ENCODE results near the gene NEDD8. TPM values are rescaled to one million over a fixed set of nuclear protein-coding genes. Genes with fewer than 3 reads are reported as not detected.

Gene NEDD8
- total RNA-seq, 4 donors from 2014 or later = 141 to 178 (median 162) TPM

DNA sequence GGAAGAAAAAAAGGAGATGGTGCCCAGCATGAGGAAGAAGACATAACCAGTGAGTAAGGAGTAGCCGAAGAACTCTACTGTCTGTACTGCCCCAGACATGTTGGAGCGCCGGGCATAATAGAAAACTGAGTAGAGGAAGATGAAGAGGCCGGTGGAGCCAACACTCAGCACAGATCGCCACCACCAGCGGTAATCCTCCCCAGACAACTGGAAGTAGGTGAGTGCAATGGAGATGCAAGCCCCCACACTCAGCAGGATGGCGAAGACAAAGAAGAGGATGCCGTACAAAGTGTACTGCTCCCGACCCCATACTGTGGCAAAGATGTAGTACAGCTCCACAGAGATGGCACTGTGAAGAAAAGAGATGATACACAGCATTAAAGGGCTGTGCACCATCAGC is 42.7 kb downstream of the NEDD8 start:
- TF ChIP-seq, protein P1, sequence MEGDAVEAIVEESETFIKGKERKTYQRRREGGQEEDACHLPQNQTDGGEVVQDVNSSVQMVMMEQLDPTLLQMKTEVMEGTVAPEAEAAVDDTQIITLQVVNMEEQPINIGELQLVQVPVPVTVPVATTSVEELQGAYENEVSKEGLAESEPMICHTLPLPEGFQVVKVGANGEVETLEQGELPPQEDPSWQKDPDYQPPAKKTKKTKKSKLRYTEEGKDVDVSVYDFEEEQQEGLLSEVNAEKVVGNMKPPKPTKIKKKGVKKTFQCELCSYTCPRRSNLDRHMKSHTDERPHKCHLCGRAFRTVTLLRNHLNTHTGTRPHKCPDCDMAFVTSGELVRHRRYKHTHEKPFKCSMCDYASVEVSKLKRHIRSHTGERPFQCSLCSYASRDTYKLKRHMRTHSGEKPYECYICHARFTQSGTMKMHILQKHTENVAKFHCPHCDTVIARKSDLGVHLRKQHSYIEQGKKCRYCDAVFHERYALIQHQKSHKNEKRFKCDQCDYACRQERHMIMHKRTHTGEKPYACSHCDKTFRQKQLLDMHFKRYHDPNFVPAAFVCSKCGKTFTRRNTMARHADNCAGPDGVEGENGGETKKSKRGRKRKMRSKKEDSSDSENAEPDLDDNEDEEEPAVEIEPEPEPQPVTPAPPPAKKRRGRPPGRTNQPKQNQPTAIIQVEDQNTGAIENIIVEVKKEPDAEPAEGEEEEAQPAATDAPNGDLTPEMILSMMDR (IDR thresholded peaks at IDR 0.05 in 4 of 5, conservative IDR thresholded peaks at IDR 0.05 in 1 of 5) = no peak
- no peak for TF ChIP-seq POLR2A (IDR thresholded peaks at IDR 0.05)
- no peak overlapping the region for H3K4me3 ChIP-seq
- intact Hi-C loops (cut with DNase I; ENCODE audit: low total_unique reads) = no loop called here
- H3K9me3 ChIP-seq = no peaks in the 10 kb centered on the region
- no peaks in the 10 kb centered on the region for H3K27me3 ChIP-seq
- H3K4me1 ChIP-seq = peaks cover 17 to 20% of the 10 kb centered on the region in 2 donors
- ATAC-seq = no peak
- H3K27ac ChIP-seq = peak overlapping the region; percentile 62 to 90 (median 84)
- in situ Hi-C loops (cut with MboI; ENCODE audit: low sequenced_read_pairs in 4 of 4) = no loop called here
- DNase-seq = no peak
- peaks cover 0 to 51% of the 10 kb centered on the region in 2 donors for H3K36me3 ChIP-seq

DNA sequence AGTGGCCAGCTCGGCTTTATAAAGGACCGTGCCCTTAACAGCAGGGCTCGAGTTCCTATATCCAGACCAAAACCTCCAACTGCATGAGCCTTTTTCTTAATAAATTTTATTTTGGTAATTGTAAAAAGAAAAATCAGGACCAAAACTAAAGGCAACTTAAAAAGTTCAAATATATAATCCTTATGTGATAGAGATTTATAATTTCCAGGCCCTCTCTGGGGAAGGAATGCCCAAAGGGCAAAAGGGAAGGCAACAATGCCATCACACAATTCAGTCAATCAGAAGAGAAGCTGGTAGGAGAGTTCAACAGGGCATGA is 43.1 kb downstream of the NEDD8 start:
- ATAC-seq (no peak), DNase-seq (no peak)
- intact Hi-C loops (cut with DNase I; ENCODE audit: low total_unique reads) (no loop called here), in situ Hi-C loops (cut with MboI; ENCODE audit: low sequenced_read_pairs in 4 of 4) (no loop called here)
- no peak for TF ChIP-seq POLR2A (IDR thresholded peaks at IDR 0.05)
- TF ChIP-seq, protein P1 (IDR thresholded peaks at IDR 0.05 in 4 of 5, conservative IDR thresholded peaks at IDR 0.05 in 1 of 5) = no peak
- H3K27ac ChIP-seq = peak overlapping the region; percentile 62 to 90 (median 84)
- peaks cover 12 to 16% of the 10 kb centered on the region in 2 donors for H3K4me1 ChIP-seq
- H3K27me3 ChIP-seq = no peaks in the 10 kb centered on the region
- peak overlapping the region in 3 of 4 donors; percentile 62 to 84 (median 80) for H3K4me3 ChIP-seq
- no peaks in the 10 kb centered on the region for H3K9me3 ChIP-seq
- peaks cover 0 to 52% of the 10 kb centered on the region in 2 donors for H3K36me3 ChIP-seq

DNA sequence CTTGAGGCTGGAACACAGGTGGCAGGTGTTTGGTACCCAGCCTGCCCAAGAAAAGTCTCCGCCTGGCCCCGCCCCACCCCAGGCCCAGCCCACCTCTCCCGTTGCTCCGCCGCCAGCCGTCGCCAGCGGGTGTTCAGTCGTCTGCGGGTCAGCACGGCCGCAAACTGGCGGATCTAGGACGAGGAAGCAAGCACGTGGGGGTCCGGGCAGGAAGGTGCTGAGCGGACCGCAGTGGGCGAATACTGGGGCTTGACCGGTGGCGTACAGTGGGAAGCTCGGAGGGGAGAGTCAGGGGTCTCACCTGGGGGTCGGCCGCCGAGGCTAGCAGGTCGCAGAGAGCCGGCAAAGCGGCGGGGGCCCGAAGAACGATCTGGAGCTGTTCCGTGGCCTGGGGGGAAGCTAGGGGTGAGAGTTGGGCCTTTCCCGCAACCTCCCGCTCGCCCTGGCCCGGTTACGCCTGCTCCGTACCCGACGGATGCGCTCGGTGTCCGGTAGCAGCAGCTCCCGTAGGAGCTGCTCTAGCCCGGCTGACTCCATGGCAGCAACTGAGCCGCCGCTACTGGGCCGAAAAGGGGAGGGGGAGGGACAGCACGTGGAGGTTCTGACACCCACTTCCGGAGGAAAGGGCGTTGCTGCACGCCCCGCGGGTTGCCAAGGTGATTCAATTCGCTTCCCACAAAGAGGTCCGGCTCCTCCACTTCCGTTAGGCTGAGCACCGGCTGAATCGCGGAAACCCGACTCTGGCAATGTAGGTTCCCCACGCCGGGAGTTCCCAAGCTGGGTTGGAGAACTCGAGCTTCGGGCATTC is 43.7 kb downstream of the NEDD8 start, which contains the start of gene IPO4:
TSS of gene IPO4 (minus strand) at position 566 of the 808 bp plus-strand sequence. CDS start at position 537, 29 bp downstream.
- intact Hi-C loops (cut with DNase I; ENCODE audit: low total_unique reads) (loop anchor here (1.0 kb wide), 3 partner anchors 27 to 44 kb away; partner anchors contain the start of genes GMPR2, IRF9, NEDD8 and RNF31), in situ Hi-C loops (cut with MboI; ENCODE audit: low sequenced_read_pairs in 4 of 4) (no loop called here)
- Histone ChIP-seq H3K27ac (peak within 1 kb of the TSS; percentile 83 to 90 (median 86)), H3K9me3 (no peaks in the 10 kb centered on the region), H3K27me3 (no peaks in the 10 kb centered on the region), H3K4me1 (peaks cover 12 to 16% of the 10 kb centered on the region in 2 donors), H3K4me3 (peak within 1 kb of the TSS; percentile 62 to 84 (median 82)), H3K36me3 (peaks cover 0 to 55% of the 10 kb centered on the region in 2 donors)
- TF ChIP-seq POLR2A (IDR thresholded peaks at IDR 0.05) = peak; percentile 86
- TF ChIP-seq, protein P1 (IDR thresholded peaks at IDR 0.05 in 4 of 5, conservative IDR thresholded peaks at IDR 0.05 in 1 of 5) = no peak
- ATAC-seq (peak; percentile 99), DNase-seq (peak; percentile 96 to 97)

DNA sequence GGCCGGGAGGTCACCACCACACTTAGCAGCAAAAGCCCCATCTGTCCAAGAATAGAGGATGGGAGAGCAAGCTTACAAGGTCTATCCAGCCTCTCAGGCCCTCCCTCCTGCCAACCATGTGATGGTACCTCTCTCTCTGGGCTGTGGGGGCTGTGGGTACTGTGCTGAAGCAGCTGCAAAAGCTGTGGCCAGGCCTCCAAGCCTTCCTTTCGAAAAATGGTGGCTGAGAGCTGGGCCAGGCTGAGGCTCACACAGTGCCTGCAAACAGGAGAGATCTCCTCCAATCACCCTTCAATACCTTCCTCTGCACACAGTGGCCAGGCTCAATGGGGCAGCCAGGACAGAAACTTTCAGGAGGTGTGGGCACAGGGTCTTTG is 44.6 kb downstream of the NEDD8 start:
- Histone ChIP-seq H3K36me3 (peaks cover 0 to 58% of the 10 kb centered on the region in 2 donors), H3K4me1 (peaks cover 12 to 16% of the 10 kb centered on the region in 2 donors), H3K27me3 (no peaks in the 10 kb centered on the region), H3K27ac (peak overlapping the region; percentile 83 to 90 (median 86)), H3K9me3 (no peaks in the 10 kb centered on the region), H3K4me3 (peak overlapping the region in 3 of 4 donors; percentile 80 to 84 (median 84))
- in situ Hi-C loops (cut with MboI; ENCODE audit: low sequenced_read_pairs in 4 of 4) (no loop called here), intact Hi-C loops (cut with DNase I; ENCODE audit: low total_unique reads) (no loop called here)
- no peak for TF ChIP-seq POLR2A (IDR thresholded peaks at IDR 0.05)
- TF ChIP-seq, protein P1 (IDR thresholded peaks at IDR 0.05 in 4 of 5, conservative IDR thresholded peaks at IDR 0.05 in 1 of 5) = no peak
- ATAC-seq (no peak), DNase-seq (no peak)

Data from gastrocnemius medialis (tissue), 4 donors.